Left lung (tissue), 14 donors: ENCODE results near the gene SLC22A12. TPM values are rescaled to one million over a fixed set of nuclear protein-coding genes. Genes with fewer than 3 reads are reported as not detected.

ENCODE experiments used
- ATAC-seq: fragments of 200-7000 bp; cut with Tn5 transposase; one replicate; pipeline ENCODE4 v1.9.1; 2020; ENCODE audit warnings: moderate library complexity
- DNase-seq, 4 donors: peaks; one replicate each; pipeline ENCODE4 v3.0.0-alpha.2; 2013 to 2020
- H3K27ac ChIP-seq, 2 donors: fragments of 200-600 bp; sonication (generic) in 1 of 2; one replicate each; pipeline versions ENCODE4 v1.5.0 to v1.8.0; 2020 to 2021
- H3K27me3 ChIP-seq, 2 donors: fragments of 200-600 bp; sonication (generic) in 1 of 2; one replicate each; pipeline versions ENCODE4 v1.5.0 to v1.8.0; 2020 to 2021
- H3K36me3 ChIP-seq, 2 donors: fragments of 200-600 bp; sonication (generic) in 1 of 2; one replicate each; pipeline versions ENCODE4 v1.5.0 to v1.8.0; 2020 to 2021
- H3K4me1 ChIP-seq, 2 donors: fragments of 200-600 bp; one replicate each; pipeline ENCODE4 v1.8.0; 2021
- H3K4me3 ChIP-seq, 2 donors: fragments of 200-600 bp; sonication (generic) in 1 of 2; one replicate each; pipeline versions ENCODE4 v1.5.0 to v1.8.0; 2020 to 2021; ENCODE audit warnings: mild to moderate bottlenecking in 1 of 2
- H3K9me3 ChIP-seq, 2 donors: fragments of 200-600 bp; sonication (generic) in 1 of 2; one replicate each; pipeline versions ENCODE4 v1.5.0 to v1.8.0; 2020 to 2021
- intact Hi-C, 2 donors: fragments of 100-400 bp; cut with DNase I; formaldehyde crosslinking; loops; one replicate each; pipeline versions ENCODE4 v1.11.2 to v1.14.2; 2022
- long read RNA-seq, 12 donors: library from polyadenylated mRNA in 2 of 12; unstranded in 2 of 12; transcript quantifications; one replicate each; pipeline ENCODE4 v2.0.0 and lab custom pipeline, GENCODE V29; 2019 to 2026
- polyA plus RNA-seq, 6 donors: library from polyadenylated mRNA; unstranded; fragments of 120-200 nt; gene quantifications; one replicate each; pipeline ENCODE4 v1.2.1, GENCODE V29; 2013; ENCODE audit not compliant: insufficient read length in 6 of 6
- total RNA-seq, 2 donors: library from RNA; stranded (reverse); fragmentation: NEBNext Ultra II Directional; extraction: Animal tissue kit (Norgen Biotek cat#: 25700); gene quantifications; one replicate each; pipeline ENCODE4 v1.2.1, GENCODE V29; 2021
- TF ChIP-seq, protein P1 (sequence below), 2 donors: fragments of 200-600 bp; sonication (generic) in 1 of 2; IDR thresholded peaks; one replicate each; pipeline versions ENCODE4 v1.5.0 to v1.8.0; 2021; ENCODE audit warnings: antibody characterized with exemption in 2 of 2
- donor health status: DM: no; HTN: yes; CAD: no.
- donor health status: DM: no; HTN: no; CAD: no.

The SLC22A12 gene
- not detected for total RNA-seq
- not detected for polyA plus RNA-seq
- long read RNA-seq, donor 1 = 0 reads
- long read RNA-seq, donor 2 = 0 reads
- long read RNA-seq, donor 3 = 0 reads
- long read RNA-seq, donor 4 = 0 reads
- long read RNA-seq, donor 5 = 0 reads
- long read RNA-seq, donor 6 = 0 reads
- long read RNA-seq, donor 7 = 0 reads
- long read RNA-seq, donor 8 = 0 reads
- long read RNA-seq, donor 9 = 0 reads
- long read RNA-seq, donor 10 = 0 reads
- long read RNA-seq, donor 11, partial matches to known transcripts = 89 of 127 reads
- long read RNA-seq, donor 11, other reads (novel, unspliced or antisense) = 38 of 127 reads
- long read RNA-seq, donor 12 = 0 reads

DNA sequence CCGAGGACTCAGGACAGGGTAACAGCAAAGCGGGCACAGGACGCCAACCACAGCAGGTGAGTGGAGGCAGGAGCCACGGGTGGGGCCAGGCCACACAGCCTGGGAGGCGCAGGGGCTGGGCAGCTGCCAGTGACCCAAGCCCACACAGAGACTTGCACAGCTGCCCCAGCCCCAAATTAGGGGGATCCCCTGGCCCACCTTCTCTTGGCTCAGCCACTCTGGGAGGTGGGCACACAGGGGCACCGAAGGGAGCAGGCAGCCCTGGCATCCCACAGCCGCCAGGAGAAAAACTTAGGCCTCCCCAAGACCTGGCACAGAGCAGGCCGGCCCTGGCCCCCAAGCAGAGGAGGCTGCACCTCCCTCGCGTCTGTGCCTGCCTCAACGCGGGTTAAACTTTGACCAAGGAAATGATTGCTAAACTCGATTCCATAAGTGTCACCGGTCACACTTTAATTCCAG lies at the start of gene SLC22A12:
Gene SLC22A12 (plus strand): TSS at position 458 of the 459 bp plus-strand sequence. CDS start 337 bp downstream, outside the sequence.
- Histone ChIP-seq H3K9me3 (peaks cover 0 to 17% of the 10 kb centered on the region in 2 donors), H3K27ac (no peak within 1 kb of the TSS), H3K36me3 (no peaks in the 10 kb centered on the region), H3K27me3 (peaks cover 0 to 7% of the 10 kb centered on the region in 2 donors), H3K4me3 (no peak within 1 kb of the TSS), H3K4me1 (no peaks in the 10 kb centered on the region)
- no peak for ATAC-seq
- intact Hi-C loops = no loop called here
- no peak for DNase-seq
- TF ChIP-seq, protein P1, sequence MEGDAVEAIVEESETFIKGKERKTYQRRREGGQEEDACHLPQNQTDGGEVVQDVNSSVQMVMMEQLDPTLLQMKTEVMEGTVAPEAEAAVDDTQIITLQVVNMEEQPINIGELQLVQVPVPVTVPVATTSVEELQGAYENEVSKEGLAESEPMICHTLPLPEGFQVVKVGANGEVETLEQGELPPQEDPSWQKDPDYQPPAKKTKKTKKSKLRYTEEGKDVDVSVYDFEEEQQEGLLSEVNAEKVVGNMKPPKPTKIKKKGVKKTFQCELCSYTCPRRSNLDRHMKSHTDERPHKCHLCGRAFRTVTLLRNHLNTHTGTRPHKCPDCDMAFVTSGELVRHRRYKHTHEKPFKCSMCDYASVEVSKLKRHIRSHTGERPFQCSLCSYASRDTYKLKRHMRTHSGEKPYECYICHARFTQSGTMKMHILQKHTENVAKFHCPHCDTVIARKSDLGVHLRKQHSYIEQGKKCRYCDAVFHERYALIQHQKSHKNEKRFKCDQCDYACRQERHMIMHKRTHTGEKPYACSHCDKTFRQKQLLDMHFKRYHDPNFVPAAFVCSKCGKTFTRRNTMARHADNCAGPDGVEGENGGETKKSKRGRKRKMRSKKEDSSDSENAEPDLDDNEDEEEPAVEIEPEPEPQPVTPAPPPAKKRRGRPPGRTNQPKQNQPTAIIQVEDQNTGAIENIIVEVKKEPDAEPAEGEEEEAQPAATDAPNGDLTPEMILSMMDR (IDR thresholded peaks at IDR 0.05) = no peak

DNA sequence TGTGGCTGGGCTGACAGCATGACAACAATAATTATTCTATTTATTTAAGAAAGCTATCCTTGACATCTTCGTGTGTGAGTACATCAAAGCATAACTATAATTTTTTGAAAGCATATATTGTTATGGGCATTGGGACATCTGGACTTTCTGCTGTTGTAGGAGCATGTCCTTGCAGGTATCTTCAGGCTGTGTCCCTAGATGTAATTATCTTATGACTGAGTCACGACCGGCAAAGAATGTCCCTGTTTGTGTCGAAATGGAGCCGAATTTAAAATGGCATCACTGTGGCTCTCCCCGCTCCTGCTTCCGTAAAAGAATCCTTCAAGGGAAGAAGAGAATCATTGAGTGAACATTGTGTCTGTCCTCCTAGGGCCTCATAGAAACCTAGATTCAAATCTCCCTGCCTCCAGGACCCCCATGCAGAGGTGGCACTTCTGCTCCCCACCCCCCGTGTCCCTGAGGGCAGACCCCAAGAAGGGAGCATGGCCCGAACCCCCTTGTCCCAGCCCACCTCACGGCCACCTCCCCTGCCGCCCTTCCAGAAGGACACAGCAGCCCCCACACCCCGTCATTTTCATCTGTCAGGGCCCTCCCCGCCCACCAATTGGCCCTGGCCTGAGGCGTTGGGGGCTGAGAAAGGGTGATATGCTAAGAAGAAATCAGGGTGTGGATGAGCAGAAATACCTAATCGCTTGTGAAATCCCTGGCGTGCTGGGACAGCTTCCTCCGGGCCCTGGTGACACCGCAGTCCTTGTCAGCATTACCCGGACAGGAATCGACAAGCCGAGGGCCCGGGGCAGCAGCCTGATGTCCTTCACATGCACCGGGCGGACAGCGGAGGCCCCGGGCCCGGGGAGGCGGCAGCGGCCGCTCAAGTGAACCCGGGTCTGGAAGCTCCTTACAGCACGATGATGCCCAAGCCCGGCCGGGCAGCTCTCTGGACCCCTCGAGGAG lies 48.6 kb upstream of the SLC22A12 start:
- Histone ChIP-seq H3K4me1 (no peaks in the 10 kb centered on the region), H3K36me3 (no peaks in the 10 kb centered on the region), H3K9me3 (no peaks in the 10 kb centered on the region), H3K27ac (no peak overlapping the region), H3K4me3 (no peak overlapping the region), H3K27me3 (peaks cover 0 to 26% of the 10 kb centered on the region in 2 donors)
- TF ChIP-seq, protein P1 (IDR thresholded peaks at IDR 0.05) = no peak
- intact Hi-C loops = no loop called here
- DNase-seq = peak in 1 of 4 donors; percentile 49
- ATAC-seq = no peak

DNA sequence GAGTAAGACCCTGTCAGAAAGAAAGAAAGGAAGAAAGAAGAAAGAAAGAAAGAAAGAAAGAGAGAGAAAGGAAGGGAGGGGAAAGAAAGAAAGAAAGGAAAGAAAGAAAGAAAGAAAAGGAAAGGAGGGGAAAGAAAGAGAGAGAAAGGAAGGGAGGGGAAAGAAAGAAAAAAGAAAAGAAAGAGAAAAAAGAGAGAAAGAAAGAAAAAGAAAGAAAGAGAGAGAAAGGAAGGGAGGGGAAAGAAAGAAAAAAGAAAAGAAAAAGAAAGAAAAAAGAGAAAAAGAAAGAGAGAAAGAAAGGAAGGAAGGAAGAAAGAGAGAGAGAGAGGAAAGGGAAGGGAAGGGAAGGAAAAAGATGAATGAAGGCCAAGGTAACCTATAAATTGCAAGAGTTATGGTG lies 47.2 kb upstream of the SLC22A12 start:
- TF ChIP-seq, protein P1 (IDR thresholded peaks at IDR 0.05) = no peak
- intact Hi-C loops = no loop called here
- ATAC-seq (no peak), DNase-seq (no peak)
- no peak overlapping the region for H3K27ac ChIP-seq
- no peaks in the 10 kb centered on the region for H3K4me1 ChIP-seq
- no peak overlapping the region for H3K4me3 ChIP-seq
- no peaks in the 10 kb centered on the region for H3K36me3 ChIP-seq
- peaks cover 0 to 29% of the 10 kb centered on the region in 2 donors for H3K27me3 ChIP-seq
- H3K9me3 ChIP-seq = no peaks in the 10 kb centered on the region

DNA sequence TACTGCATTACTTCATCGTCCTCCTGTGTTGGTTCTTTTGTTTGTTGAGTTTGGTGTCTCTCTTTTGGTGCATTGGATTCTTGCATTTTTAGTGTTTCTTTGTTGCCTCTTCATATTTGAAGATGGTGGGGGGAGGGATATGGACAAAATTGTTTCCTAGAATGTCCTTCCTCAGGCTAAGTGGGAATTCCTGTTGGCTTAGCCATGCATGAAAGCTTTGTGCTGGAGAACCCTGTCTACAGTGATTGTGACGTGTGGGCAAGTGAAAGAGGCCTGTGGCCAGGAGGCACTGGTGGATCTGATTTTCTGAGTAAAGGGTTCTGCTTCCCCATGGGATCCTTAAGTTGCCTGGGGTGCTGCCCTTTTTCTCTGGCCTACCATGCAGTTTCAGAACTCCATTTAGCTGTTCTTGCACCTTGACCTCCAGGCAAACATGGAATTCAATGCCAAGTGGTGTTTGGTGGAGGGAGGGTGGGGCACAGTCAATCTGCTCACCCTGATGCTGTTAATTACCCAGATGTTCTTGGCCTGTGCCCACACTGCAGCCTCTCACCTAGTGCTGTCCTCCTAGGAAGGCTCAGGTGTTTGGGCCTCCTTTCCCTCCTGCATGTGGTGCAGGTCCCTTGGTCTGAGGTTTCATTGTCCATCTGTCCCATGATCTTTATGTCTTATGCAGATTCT lies 46.3 kb upstream of the SLC22A12 start:
- no peak for DNase-seq
- H3K4me3 ChIP-seq = no peak overlapping the region
- H3K36me3 ChIP-seq = no peaks in the 10 kb centered on the region
- TF ChIP-seq, protein P1 (IDR thresholded peaks at IDR 0.05) = no peak
- H3K9me3 ChIP-seq = no peaks in the 10 kb centered on the region
- no peaks in the 10 kb centered on the region for H3K4me1 ChIP-seq
- no peak overlapping the region for H3K27ac ChIP-seq
- no peak for ATAC-seq
- intact Hi-C loops = no loop called here
- peaks cover 0 to 20% of the 10 kb centered on the region in 2 donors for H3K27me3 ChIP-seq
